H9 (cell line): Measurements from ENCODE around the gene SESTD1. TPM values are rescaled to one million over a fixed set of nuclear protein-coding genes. Genes with fewer than 3 reads are reported as not detected.

Experiments used
- DNase-seq: peaks from one replicate; pipeline ENCODE4 v3.0.0-alpha.2; 2017
- H2AFZ ChIP-seq: one replicate; pipeline ENCODE4 v1.6.1; 2013; ENCODE audit warnings: mild to moderate bottlenecking, low read length, control low read depth, moderate library complexity
- H2AK5ac ChIP-seq: 2 replicates; pipeline ENCODE4 v1.6.1; 2013; ENCODE audit warnings: low read length, control low read depth, mixed read lengths; ENCODE audit not compliant: insufficient read length
- H2BK120ac ChIP-seq: one replicate; pipeline ENCODE4 v1.6.1; 2013; ENCODE audit warnings: low read depth, mild to moderate bottlenecking, low read length, control low read depth, inconsistent platforms; ENCODE audit not compliant: poor library complexity, severe bottlenecking
- H2BK12ac ChIP-seq: 2 replicates; pipeline ENCODE4 v1.6.1; 2013; ENCODE audit warnings: low read length, control low read depth, mixed read lengths, low read depth; ENCODE audit not compliant: insufficient read length
- H2BK15ac ChIP-seq: 2 replicates; pipeline ENCODE4 v1.6.1; 2013; ENCODE audit warnings: low read depth, low read length, control low read depth
- H2BK20ac ChIP-seq: one replicate; pipeline ENCODE4 v1.6.1; 2013; ENCODE audit warnings: low read depth, mild to moderate bottlenecking, low read length, control low read depth, inconsistent platforms; ENCODE audit not compliant: poor library complexity, severe bottlenecking
- H2BK5ac ChIP-seq: 2 replicates; pipeline ENCODE4 v1.6.1; 2013; ENCODE audit warnings: low read length, control low read depth, mixed read lengths; ENCODE audit not compliant: insufficient read length
- H3K14ac ChIP-seq: 2 replicates; pipeline ENCODE4 v1.6.1; 2013; ENCODE audit warnings: low read length, control low read depth; ENCODE audit not compliant: insufficient read depth
- H3K18ac ChIP-seq: 2 replicates; pipeline ENCODE4 v1.6.1; 2013; ENCODE audit warnings: low read depth, mild to moderate bottlenecking, mixed read lengths, low read length, control low read depth; ENCODE audit not compliant: insufficient read length
- H3K23ac ChIP-seq: 2 replicates; pipeline ENCODE4 v1.6.1; 2013; ENCODE audit warnings: low read length, control low read depth, mixed read lengths, low read depth; ENCODE audit not compliant: insufficient read length
- H3K23me2 ChIP-seq: 2 replicates; pipeline ENCODE4 v1.6.1; 2013; ENCODE audit warnings: low read depth, mild to moderate bottlenecking, mixed read lengths, low read length, control low read depth; ENCODE audit not compliant: insufficient read length, poor library complexity, severe bottlenecking
- H3K27ac ChIP-seq: 2 replicates; pipeline ENCODE4 v1.5.1; 2013; ENCODE audit warnings: low read length, control low read depth, mixed read lengths, low read depth; ENCODE audit not compliant: insufficient read length
- H3K27me3 ChIP-seq: 2 replicates; pipeline ENCODE4 v1.6.1; 2013; ENCODE audit warnings: low read length, control low read depth, inconsistent platforms; ENCODE audit not compliant: insufficient read depth
- H3K4ac ChIP-seq: 2 replicates; pipeline ENCODE4 v1.6.1; 2013; ENCODE audit warnings: low read depth, mild to moderate bottlenecking, control low read depth, inconsistent platforms, low read length, moderate library complexity
- H3K4me1 ChIP-seq: 2 replicates; pipeline ENCODE4 v1.6.1; 2013; ENCODE audit warnings: low read length, control low read depth, inconsistent platforms; ENCODE audit not compliant: insufficient read depth
- H3K4me2 ChIP-seq: 2 replicates; pipeline ENCODE4 v1.6.1; 2013; ENCODE audit warnings: low read length, control low read depth, mixed read lengths; ENCODE audit not compliant: insufficient read length, insufficient read depth
- H3K56ac ChIP-seq: 2 replicates; pipeline ENCODE4 v1.6.1; 2013; ENCODE audit warnings: low read depth, mild to moderate bottlenecking, mixed read lengths, low read length, control low read depth; ENCODE audit not compliant: insufficient read length
- H3K79me1 ChIP-seq: 2 replicates; pipeline ENCODE4 v1.6.1; 2013; ENCODE audit warnings: low read depth, mild to moderate bottlenecking, moderate library complexity, low read length, control low read depth, inconsistent platforms; ENCODE audit not compliant: insufficient read depth, poor library complexity, severe bottlenecking
- H3K79me2 ChIP-seq: 2 replicates; pipeline ENCODE4 v1.6.1; 2013; ENCODE audit warnings: low read length, control low read depth, inconsistent platforms; ENCODE audit not compliant: insufficient read depth
- H3K9ac ChIP-seq: 2 replicates; pipeline ENCODE4 v1.6.1; 2013; ENCODE audit warnings: low read length, control low read depth, mixed read lengths; ENCODE audit not compliant: insufficient read length; ENCODE audit errors: extremely low read depth
- H3K9me3 ChIP-seq: one replicate; pipeline ENCODE4 v1.6.1; 2013; ENCODE audit warnings: low read depth, low read length, inconsistent platforms; ENCODE audit not compliant: control insufficient read depth
- H3T11ph ChIP-seq: one replicate; pipeline ENCODE4 v1.6.1; 2013; ENCODE audit warnings: mild to moderate bottlenecking, low read length, control low read depth, inconsistent platforms
- H4K20me1 ChIP-seq: one replicate; pipeline ENCODE4 v1.6.1; 2013; ENCODE audit not compliant: control insufficient read depth, insufficient read length, insufficient read depth
- H4K5ac ChIP-seq: 2 replicates; pipeline ENCODE4 v1.6.1; 2013; ENCODE audit warnings: low read depth, mild to moderate bottlenecking, mixed read lengths, low read length, control low read depth; ENCODE audit not compliant: insufficient read length
- H4K8ac ChIP-seq: replicated peaks from 2 replicates; pipeline ENCODE4 v1.6.1; 2013; ENCODE audit warnings: low read length, control low read depth, mixed read lengths, low read depth; ENCODE audit not compliant: insufficient read length
- H4K91ac ChIP-seq: 2 replicates; pipeline ENCODE4 v1.6.1; 2013; ENCODE audit warnings: low read depth, mild to moderate bottlenecking, moderate library complexity, mixed read lengths, low read length, control low read depth; ENCODE audit not compliant: insufficient read length
- H3K27ac Mint-ChIP-seq, 3 experiments: 2 replicates in 2 of 3; 3 replicates in 1 of 3; pipeline ENCODE4 v1.8.0; 2020 to 2021; ENCODE audit warnings: mixed read lengths in 3 of 3, mild to moderate bottlenecking in 1 of 3, moderate library complexity in 1 of 3
- H3K27me3 Mint-ChIP-seq: 2 replicates; pipeline ENCODE4 v1.8.0; 2021; ENCODE audit warnings: low read depth, mild to moderate bottlenecking, moderate library complexity, mixed read lengths
- H3K36me3 Mint-ChIP-seq, 3 experiments: 2 replicates in 2 of 3; 3 replicates in 1 of 3; pipeline ENCODE4 v1.8.0; 2020 to 2021; ENCODE audit warnings: low read depth in 3 of 3, mixed read lengths in 3 of 3; ENCODE audit not compliant: insufficient read depth in 1 of 3
- H3K4me1 Mint-ChIP-seq, 2 experiments: 2 replicates each; pipeline ENCODE4 v1.8.0; 2020; ENCODE audit warnings: mixed read lengths in 2 of 2
- H3K4me3 Mint-ChIP-seq, 2 experiments: 2 replicates in 1 of 2; 3 replicates in 1 of 2; pipeline ENCODE4 v1.8.0; 2020 to 2021; ENCODE audit warnings: mild to moderate bottlenecking in 2 of 2, mixed read lengths in 2 of 2, moderate library complexity in 1 of 2
- H3K9me3 Mint-ChIP-seq, 2 experiments: 2 replicates in 1 of 2; 3 replicates in 1 of 2; pipeline ENCODE4 v1.8.0; 2020; ENCODE audit warnings: mild to moderate bottlenecking in 2 of 2, mixed read lengths in 2 of 2, moderate library complexity in 1 of 2
- CTCF ChIP-seq: fragments of 200-600 bp; sonication (generic); conservative IDR thresholded peaks from 3 replicates; pipeline ENCODE4 v1.8.0; 2021; ENCODE audit warnings: antibody characterized with exemption, mild to moderate bottlenecking
- WGBS: extraction: QIAGEN DNeasy Blood & Tissue Kit; methylation state at CpG from one replicate; pipeline ENCODE4 v1.1.7; 2013; ENCODE audit warnings: missing lambda C conversion rate, low lambda C conversion rate, mixed read lengths; ENCODE audit not compliant: insufficient read length; ENCODE audit errors: extremely low coverage; 5-methylcytosine and 5-hydroxymethylcytosine counted together
- total RNA-seq: library from RNA; stranded (reverse); gene quantifications from 2 replicates; pipeline ENCODE4 v1.2.1, GENCODE V29; 2021

SESTD1 gene
- total RNA-seq, 1 experiment from 2014 or later: 44.4 TPM

- Histone ChIP-seq H2AK5ac (no peak overlapping the region), H3K23me2 (no peaks in the 10 kb centered on the region), H2BK15ac (no peak overlapping the region), H2BK12ac (no peak overlapping the region), H3K18ac (no peak overlapping the region), H2AFZ (no peak overlapping the region), H3K27ac (no peak overlapping the region), H3K79me1 (no peaks in the 10 kb centered on the region), H3K4me1 (no peaks in the 10 kb centered on the region), H2BK120ac (no peak overlapping the region), H3K27me3 (no peaks in the 10 kb centered on the region), H4K91ac (no peak overlapping the region), H4K5ac (no peak overlapping the region), H3K9ac (no peak overlapping the region), H2BK5ac (no peak overlapping the region), H3K56ac (no peak overlapping the region), H4K20me1 (no peaks in the 10 kb centered on the region), H3T11ph (no peak overlapping the region), H3K9me3 (peaks cover 4% of the 10 kb centered on the region), H3K23ac (no peak overlapping the region), H3K4me2 (no peak overlapping the region), H3K14ac (no peak overlapping the region), H3K4ac (no peak overlapping the region), H2BK20ac (no peak overlapping the region), H4K8ac (no peak overlapping the region), H3K79me2 (no peaks in the 10 kb centered on the region)
- no peak overlapping the region for H3K27ac Mint-ChIP-seq
- no peak for TF ChIP-seq CTCF
- no CpG with 5 or more reads among the region's 2 CpGs for WGBS
- H3K4me3 Mint-ChIP-seq: no peak overlapping the region
- H3K36me3 Mint-ChIP-seq: peaks cover 5 to 17% (median 8%) of the 10 kb centered on the region in 3 experiments
- peaks cover 12 to 20% of the 10 kb centered on the region in 2 experiments for H3K9me3 Mint-ChIP-seq
- H3K4me1 Mint-ChIP-seq: no peaks in the 10 kb centered on the region
- DNase-seq: no peak
- no peaks in the 10 kb centered on the region for H3K27me3 Mint-ChIP-seq
These were observed 193.7 kb downstream of the SESTD1 start for GRCh38 chr2:179070895-179071294.
